Esophagus muscularis mucosa (tissue), 3 donors: ENCODE measurements around the gene CNNM4.

Experiments
- POLR2A ChIP-seq: fragments of 450-650 bp; IDR thresholded peaks from one replicate; pipeline ENCODE4 v1.6.1; 2017; ENCODE audit warnings: antibody characterized with exemption, moderate library complexity, mild to moderate bottlenecking, low read depth
- TF ChIP-seq, protein P1 (sequence below), 3 experiments: fragments of 200-600 bp in 2 of 3; fragments of 450-650 bp in 1 of 3; sonication (generic) in 2 of 3; IDR thresholded peaks; one replicate each; pipeline ENCODE4 v1.5.1; 2017 to 2019; ENCODE audit warnings: antibody characterized with exemption in 3 of 3, mild to moderate bottlenecking in 2 of 3, moderate library complexity in 1 of 3

DNA sequence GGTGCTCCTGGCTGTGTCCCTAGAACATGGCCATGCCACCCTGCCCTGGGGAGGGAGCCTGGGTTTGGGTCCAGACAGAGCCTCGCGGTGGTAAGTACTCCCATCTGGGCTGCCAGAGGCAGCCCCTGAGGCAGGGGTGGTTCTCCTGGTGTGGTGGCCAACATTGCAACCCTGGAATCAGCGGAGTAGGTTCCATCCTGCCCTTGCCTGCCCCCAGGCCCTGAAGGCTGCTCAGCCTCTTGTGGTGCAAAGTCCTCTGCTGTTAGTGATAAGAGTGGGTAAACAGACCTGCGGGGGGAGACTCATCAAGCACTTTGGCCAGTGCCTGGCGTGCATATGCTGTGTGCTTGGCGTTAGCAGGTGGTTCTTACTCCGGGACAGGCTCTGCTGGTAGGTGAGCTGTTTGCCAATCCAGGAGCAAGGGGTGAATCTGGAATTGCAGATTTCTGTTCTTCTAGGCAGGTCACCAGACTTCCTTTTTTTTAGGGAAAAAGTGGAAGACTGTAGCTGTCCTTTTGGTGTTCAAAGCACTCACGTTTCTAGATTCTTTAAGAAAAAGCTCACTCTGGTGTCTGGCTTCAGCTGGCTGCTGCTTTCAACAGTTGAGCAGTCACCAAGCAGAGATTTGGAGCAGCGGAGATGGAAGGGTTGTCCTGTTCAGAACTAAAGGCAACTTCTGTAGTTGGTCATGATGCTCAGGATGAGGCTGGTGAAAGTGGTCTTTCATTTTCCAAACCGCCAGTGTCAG is 58.6 kb downstream of the CNNM4 start:
- TF ChIP-seq, protein P1, sequence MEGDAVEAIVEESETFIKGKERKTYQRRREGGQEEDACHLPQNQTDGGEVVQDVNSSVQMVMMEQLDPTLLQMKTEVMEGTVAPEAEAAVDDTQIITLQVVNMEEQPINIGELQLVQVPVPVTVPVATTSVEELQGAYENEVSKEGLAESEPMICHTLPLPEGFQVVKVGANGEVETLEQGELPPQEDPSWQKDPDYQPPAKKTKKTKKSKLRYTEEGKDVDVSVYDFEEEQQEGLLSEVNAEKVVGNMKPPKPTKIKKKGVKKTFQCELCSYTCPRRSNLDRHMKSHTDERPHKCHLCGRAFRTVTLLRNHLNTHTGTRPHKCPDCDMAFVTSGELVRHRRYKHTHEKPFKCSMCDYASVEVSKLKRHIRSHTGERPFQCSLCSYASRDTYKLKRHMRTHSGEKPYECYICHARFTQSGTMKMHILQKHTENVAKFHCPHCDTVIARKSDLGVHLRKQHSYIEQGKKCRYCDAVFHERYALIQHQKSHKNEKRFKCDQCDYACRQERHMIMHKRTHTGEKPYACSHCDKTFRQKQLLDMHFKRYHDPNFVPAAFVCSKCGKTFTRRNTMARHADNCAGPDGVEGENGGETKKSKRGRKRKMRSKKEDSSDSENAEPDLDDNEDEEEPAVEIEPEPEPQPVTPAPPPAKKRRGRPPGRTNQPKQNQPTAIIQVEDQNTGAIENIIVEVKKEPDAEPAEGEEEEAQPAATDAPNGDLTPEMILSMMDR (IDR thresholded peaks at IDR 0.05): no peak
- no peak for TF ChIP-seq POLR2A
